ENCODE results near the gene LUC7L3.

LUC7L3 gene

GRCh38 chr17:50805486-50805885 is 86.1 kb downstream of the LUC7L3 start:
- Histone ChIP-seq H3K27ac (no peak overlapping the region), H3K4me2 (no peak overlapping the region), H3K9me3 (replicated peaks in 1 of 11) (no peaks in the 10 kb centered on the region), H4K20me1 (no peaks in the 10 kb centered on the region), H3K4me3 (no peak overlapping the region), H3K9ac (no peak overlapping the region), H3K4me1 (peaks cover 6 to 29% (median 12%) of the 10 kb centered on the region in 10 experiments; a peak in 16 of 20 replicates), H3K36me3 (no peaks in the 10 kb centered on the region), H3K27me3 (no peaks in the 10 kb centered on the region)
- no peak for TF ChIP-seq Cebpa-rat (IDR thresholded peaks at IDR 0.05)

All from BLaER1 treated with 17β-estradiol and CSF1 and Interleukin-3, amounts not matched to agents 10 nM and 100 nM (cell line).